Stromal cell of bone marrow (primary cell): ENCODE results near the gene GMDS.
"Not testable (repeated sequence)": the region's sequence is repeated elsewhere in the genome, so short reads cannot be mapped to it uniquely, and the experiment has no call there.

Source experiments
- DNase-seq: peaks from one replicate; pipeline ENCODE4 v3.0.0-alpha.2; 2012; ENCODE audit warnings: low read depth

GMDS gene

GRCh38 chr6:1679688-1680068 is 565.7 kb downstream of the GMDS start:
- DNase-seq, result no peak

GRCh38 chr6:1679031-1679687 is 566.2 kb downstream of the GMDS start:
- DNase-seq, result no peak

- no peak for DNase-seq
Measured at GRCh38 chr6:1678201-1678600, 567.2 kb downstream of the GMDS start.

GRCh38 chr6:1672379-1672778 is 573.0 kb downstream of the GMDS start:
- DNase-seq, result no peak

- no peak for DNase-seq
Measured at GRCh38 chr6:1670711-1671462, 574.5 kb downstream of the GMDS start.

- no peak for DNase-seq
Measured at GRCh38 chr6:1669996-1670395, 575.4 kb downstream of the GMDS start.

GRCh38 chr6:1668456-1668855 is 576.9 kb downstream of the GMDS start:
- not testable (repeated sequence) for DNase-seq

- DNase-seq, result no peak
Measured at GRCh38 chr6:1667805-1668175, 577.6 kb downstream of the GMDS start.

- DNase-seq, result no peak
Measured at GRCh38 chr6:1667012-1667804, 578.2 kb downstream of the GMDS start.

- DNase-seq, result no peak
Measured at GRCh38 chr6:1665214-1665613, 580.2 kb downstream of the GMDS start.

- no peak for DNase-seq
Measured at GRCh38 chr6:1664329-1664728, 581.1 kb downstream of the GMDS start.

- DNase-seq, result no peak
Measured at GRCh38 chr6:1663511-1663910, 581.9 kb downstream of the GMDS start.

GRCh38 chr6:1662534-1662933 is 582.9 kb downstream of the GMDS start:
- DNase-seq, result peak; percentile 23

- no peak for DNase-seq
Measured at GRCh38 chr6:1659816-1660215, 585.6 kb downstream of the GMDS start.

- no peak for DNase-seq
Measured at GRCh38 chr6:1658212-1659005, 587.0 kb downstream of the GMDS start.

GRCh38 chr6:1657771-1658165 is 587.6 kb downstream of the GMDS start:
- DNase-seq, result no peak

- no peak for DNase-seq
Measured at GRCh38 chr6:1657116-1657770, 588.2 kb downstream of the GMDS start.

- no peak for DNase-seq
Measured at GRCh38 chr6:1654054-1654453, 591.4 kb downstream of the GMDS start.

GRCh38 chr6:1652842-1653241 is 592.6 kb downstream of the GMDS start:
- no peak for DNase-seq

- no peak for DNase-seq
Measured at GRCh38 chr6:1651362-1651761, 594.0 kb downstream of the GMDS start.

- DNase-seq, result no peak
Measured at GRCh38 chr6:1645466-1646185, 599.8 kb downstream of the GMDS start.
